ENCODE data around the gene PCBP2. TPM values are rescaled to one million over a fixed set of nuclear protein-coding genes. Genes with fewer than 3 reads are reported as not detected.

PCBP2 gene
- total and polyA plus RNA-seq, 2 donors (not counting 3 experiments of a cell fraction or from before 2014, with no cell fraction given): 526 to 995 TPM

- no peak overlapping the region for H3K4me3 ChIP-seq (replicated peaks in 1 of 3; ENCODE audit: insufficient read depth in 1 of 3, low read depth in 1 of 3, low read length in 3 of 3)
- no peak overlapping the region for H2AFZ ChIP-seq (ENCODE audit: low read depth, low read length)
- H3K79me2 ChIP-seq (ENCODE audit: control insufficient read depth, insufficient read depth, low read length): peaks cover 63% of the 10 kb centered on the region
- ChIA-PET POLR2A (interaction anchor here (1.8 kb wide), 1 partner anchor 26 kb away, joined by 5 read pairs; the partner anchor contains the start of gene TARBP2), CTCF (interaction anchor here (3.3 to 5.6 kb wide), 2 partner anchors 34 to 122 kb away, joined by 19 to 48 read pairs; partner anchors contain the start of gene NPFF)
- no peak overlapping the region for H3K27ac ChIP-seq (ENCODE audit: insufficient read depth, low read depth, low read length)
- no peaks in the 10 kb centered on the region for H3K27me3 ChIP-seq (ENCODE audit: control insufficient read depth in 2 of 2, insufficient read depth in 2 of 2, low read length in 2 of 2)
- DNase-seq (ENCODE audit: low read depth, low spot score) (no peak), FAIRE-seq (no peak)
- H3K36me3 ChIP-seq (ENCODE audit: control insufficient read depth in 2 of 2, extremely low read depth in 1 of 2, insufficient read depth in 2 of 2, low read length in 2 of 2): peaks cover 63 to 70% of the 10 kb centered on the region in 2 experiments
- TF ChIP-seq POLR2AphosphoS5 (IDR thresholded peaks at IDR 0.05; ENCODE audit: insufficient read depth, low read depth, low read length): no peak
- TF ChIP-seq, protein P1, sequence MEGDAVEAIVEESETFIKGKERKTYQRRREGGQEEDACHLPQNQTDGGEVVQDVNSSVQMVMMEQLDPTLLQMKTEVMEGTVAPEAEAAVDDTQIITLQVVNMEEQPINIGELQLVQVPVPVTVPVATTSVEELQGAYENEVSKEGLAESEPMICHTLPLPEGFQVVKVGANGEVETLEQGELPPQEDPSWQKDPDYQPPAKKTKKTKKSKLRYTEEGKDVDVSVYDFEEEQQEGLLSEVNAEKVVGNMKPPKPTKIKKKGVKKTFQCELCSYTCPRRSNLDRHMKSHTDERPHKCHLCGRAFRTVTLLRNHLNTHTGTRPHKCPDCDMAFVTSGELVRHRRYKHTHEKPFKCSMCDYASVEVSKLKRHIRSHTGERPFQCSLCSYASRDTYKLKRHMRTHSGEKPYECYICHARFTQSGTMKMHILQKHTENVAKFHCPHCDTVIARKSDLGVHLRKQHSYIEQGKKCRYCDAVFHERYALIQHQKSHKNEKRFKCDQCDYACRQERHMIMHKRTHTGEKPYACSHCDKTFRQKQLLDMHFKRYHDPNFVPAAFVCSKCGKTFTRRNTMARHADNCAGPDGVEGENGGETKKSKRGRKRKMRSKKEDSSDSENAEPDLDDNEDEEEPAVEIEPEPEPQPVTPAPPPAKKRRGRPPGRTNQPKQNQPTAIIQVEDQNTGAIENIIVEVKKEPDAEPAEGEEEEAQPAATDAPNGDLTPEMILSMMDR (IDR thresholded peaks at IDR 0.05; ENCODE audit: extremely low read depth in 1 of 2, insufficient read depth in 1 of 2, low read depth in 1 of 2, low read length in 2 of 2): no peak
- no peak for TF ChIP-seq MYC (IDR thresholded peaks at IDR 0.05; ENCODE audit: low read depth, low read length)
- no peak for TF ChIP-seq FOS (IDR thresholded peaks at IDR 0.05; ENCODE audit: borderline replicate concordance, insufficient read depth, low read length)
- TF ChIP-seq EZH2 (IDR thresholded peaks at IDR 0.05; ENCODE audit: borderline replicate concordance, low read depth, low read length, severe bottlenecking): no peak
- TF ChIP-seq POLR2A (IDR thresholded peaks at IDR 0.05; ENCODE audit: low read depth, low read length): no peak
- TF ChIP-seq JUN (IDR thresholded peaks at IDR 0.05; ENCODE audit: borderline replicate concordance, insufficient read depth, insufficient read length, low read depth): no peak
- TF ChIP-seq, protein P2, sequence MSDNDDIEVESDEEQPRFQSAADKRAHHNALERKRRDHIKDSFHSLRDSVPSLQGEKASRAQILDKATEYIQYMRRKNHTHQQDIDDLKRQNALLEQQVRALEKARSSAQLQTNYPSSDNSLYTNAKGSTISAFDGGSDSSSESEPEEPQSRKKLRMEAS (IDR thresholded peaks at IDR 0.05; ENCODE audit: insufficient read depth, insufficient read length): no peak
- no peak for TF ChIP-seq GATA2 (IDR thresholded peaks at IDR 0.05; ENCODE audit: insufficient read depth, insufficient read length, low read depth, low read length)
- no peaks in the 10 kb centered on the region for H3K9me3 ChIP-seq (replicated peaks; ENCODE audit: control insufficient read depth, insufficient read depth, low read length)
- H4K20me1 ChIP-seq (replicated peaks; ENCODE audit: control insufficient read depth, extremely low read depth, insufficient read depth, low read length): peaks cover 14% of the 10 kb centered on the region
- no peaks in the 10 kb centered on the region for H3K4me1 ChIP-seq (ENCODE audit: control insufficient read depth, extremely low read depth, insufficient read depth, low read length)
- no TSS peak for BruUV-seq (replicated peaks)
- dilution Hi-C loops (cut with MboI; ENCODE audit: extremely low pct_ligation_motif_present, low sequenced_read_pairs): no loop called here
- intact Hi-C loops (cut with micrococcal nuclease): no loop called here
- no peak overlapping the region for H3K4me2 ChIP-seq (ENCODE audit: insufficient read depth, low read length)
- H3K9ac ChIP-seq (replicated peaks; ENCODE audit: extremely low read depth, insufficient read depth, low read length): no peak overlapping the region
- no peaks in the 10 kb centered on the region for H3K9me1 ChIP-seq (replicated peaks; ENCODE audit: control insufficient read depth, extremely low read depth, insufficient read depth, low read length)
Observed at GRCh38 chr12:53474819-53475218, 22.9 kb downstream of the PCBP2 start.

Measured in endothelial cell of umbilical vein (primary cell).